WI38 (cell line): Measurements from ENCODE around the gene DHRSX.
"Not testable (repeated sequence)": the region's sequence is repeated elsewhere in the genome, so short reads cannot be mapped to it uniquely, and the experiment has no call there.

Source experiments
- H3K4me3 ChIP-seq: 2 replicates; pipeline ENCODE4 v1.5.1; 2011; ENCODE audit warnings: low read depth, mild to moderate bottlenecking, control low read depth, low read length
- CTCF ChIP-seq: IDR thresholded peaks from 2 replicates; pipeline ENCODE4 v1.5.1; 2012; ENCODE audit warnings: low read depth, mild to moderate bottlenecking, control low read depth, low read length

DHRSX gene

GRCh38 chrX:2468261-2469195 is 32.2 kb downstream of the DHRSX start:
- no peak overlapping the region for H3K4me3 ChIP-seq
- TF ChIP-seq CTCF, result no peak

- H3K4me3 ChIP-seq, result no peak overlapping the region
- no peak for TF ChIP-seq CTCF
These were observed 33.7 kb downstream of the DHRSX start for GRCh38 chrX:2466876-2467656.

- H3K4me3 ChIP-seq, result no peak overlapping the region
- TF ChIP-seq CTCF, result no peak
These were observed 36.1 kb downstream of the DHRSX start for GRCh38 chrX:2464677-2465166.

- no peak overlapping the region for H3K4me3 ChIP-seq
- TF ChIP-seq CTCF, result no peak
These were observed 36.7 kb downstream of the DHRSX start for GRCh38 chrX:2463973-2464676.

- not testable (repeated sequence) for H3K4me3 ChIP-seq
These were observed 37.3 kb downstream of the DHRSX start for GRCh38 chrX:2463481-2463880.

- H3K4me3 ChIP-seq, result no peak overlapping the region
- TF ChIP-seq CTCF, result no peak
These were observed 38.0 kb downstream of the DHRSX start for GRCh38 chrX:2462780-2463179.

- H3K4me3 ChIP-seq, result no peak overlapping the region
- TF ChIP-seq CTCF, result no peak
These were observed 38.7 kb downstream of the DHRSX start for GRCh38 chrX:2462074-2462473.
